ENCODE measurements around the gene ANP32B.
A peak's percentile ranks its signal among the peaks of the same experiment; 100 is the strongest.

ANP32B gene

GRCh38 chr9:97979788-97980478, 3.2 kb upstream of the ANP32B start:
- Mint-ChIP-seq H3K4me3 (no peak overlapping the region), H3K9me3 (peaks cover 3% of the 10 kb centered on the region), H3K36me3 (no peaks in the 10 kb centered on the region), H3K27me3 (no peaks in the 10 kb centered on the region), H3K4me1 (peaks cover 13% of the 10 kb centered on the region), H3K27ac (no peak overlapping the region)
- no peak for ATAC-seq

GRCh38 chr9:97980479-97980803, 2.7 kb upstream of the ANP32B start:
- Mint-ChIP-seq H3K27ac (no peak overlapping the region), H3K4me1 (peaks cover 16% of the 10 kb centered on the region), H3K9me3 (no peaks in the 10 kb centered on the region), H3K27me3 (no peaks in the 10 kb centered on the region), H3K4me3 (no peak overlapping the region), H3K36me3 (no peaks in the 10 kb centered on the region)
- ATAC-seq = no peak

- peaks cover 23% of the 10 kb centered on the region for H3K4me1 Mint-ChIP-seq
- no peak overlapping the region for H3K27ac Mint-ChIP-seq
- no peak overlapping the region for H3K4me3 Mint-ChIP-seq
Observed at GRCh38 chr9:97980918-97981845, 2.0 kb upstream of the ANP32B start.

GRCh38 chr9:97981846-97982682, 1.1 kb upstream of the ANP32B start:
- H3K4me1 Mint-ChIP-seq = peaks cover 32% of the 10 kb centered on the region
- H3K4me3 Mint-ChIP-seq = peak overlapping the region; percentile 80
- H3K9me3 Mint-ChIP-seq = no peaks in the 10 kb centered on the region

More at GRCh38 chr9:97980918-97981845, 2.0 kb upstream of the ANP32B start:
- Mint-ChIP-seq H3K27me3 (no peaks in the 10 kb centered on the region), H3K9me3 (no peaks in the 10 kb centered on the region), H3K36me3 (no peaks in the 10 kb centered on the region)
- no peak for ATAC-seq

GRCh38 chr9:97983589-97984187, 547 bp downstream of the ANP32B start:
- H3K36me3 Mint-ChIP-seq = no peaks in the 10 kb centered on the region
- H3K4me3 Mint-ChIP-seq = peak overlapping the region; percentile 91
- peaks cover 46% of the 10 kb centered on the region for H3K4me1 Mint-ChIP-seq
- peak; percentile 50 for ATAC-seq
- peak overlapping the region; percentile 94 for H3K27ac Mint-ChIP-seq
- no peaks in the 10 kb centered on the region for H3K9me3 Mint-ChIP-seq
- H3K27me3 Mint-ChIP-seq = no peaks in the 10 kb centered on the region

More at GRCh38 chr9:97981846-97982682, 1.1 kb upstream of the ANP32B start:
- Mint-ChIP-seq H3K27me3 (no peaks in the 10 kb centered on the region), H3K36me3 (no peaks in the 10 kb centered on the region), H3K27ac (peak overlapping the region; percentile 94)
- no peak for ATAC-seq

GRCh38 chr9:97984188-97985057, 1.3 kb downstream of the ANP32B start:
- Mint-ChIP-seq H3K36me3 (no peaks in the 10 kb centered on the region), H3K9me3 (no peaks in the 10 kb centered on the region), H3K27me3 (no peaks in the 10 kb centered on the region), H3K27ac (peak overlapping the region; percentile 94), H3K4me1 (peaks cover 54% of the 10 kb centered on the region), H3K4me3 (peak overlapping the region; percentile 77)
- ATAC-seq = peak; percentile 68

GRCh38 chr9:97985058-97985861, 2.1 kb downstream of the ANP32B start:
- ATAC-seq = peak; percentile 2
- Mint-ChIP-seq H3K4me3 (peak overlapping the region; percentile 81), H3K36me3 (no peaks in the 10 kb centered on the region), H3K27me3 (no peaks in the 10 kb centered on the region), H3K27ac (peak overlapping the region; percentile 94), H3K4me1 (peaks cover 62% of the 10 kb centered on the region), H3K9me3 (no peaks in the 10 kb centered on the region)

GRCh38 chr9:97987487-97987886, 4.3 kb downstream of the ANP32B start:
- H3K27ac Mint-ChIP-seq = peak overlapping the region; percentile 53
- no peaks in the 10 kb centered on the region for H3K36me3 Mint-ChIP-seq
- no peak overlapping the region for H3K4me3 Mint-ChIP-seq
- no peaks in the 10 kb centered on the region for H3K27me3 Mint-ChIP-seq
- no peak for ATAC-seq
- no peaks in the 10 kb centered on the region for H3K9me3 Mint-ChIP-seq
- peaks cover 72% of the 10 kb centered on the region for H3K4me1 Mint-ChIP-seq

GRCh38 chr9:97990259-97990658, 7.1 kb downstream of the ANP32B start:
- Mint-ChIP-seq H3K27me3 (no peaks in the 10 kb centered on the region), H3K4me1 (peaks cover 90% of the 10 kb centered on the region), H3K9me3 (no peaks in the 10 kb centered on the region), H3K4me3 (no peak overlapping the region), H3K27ac (peak overlapping the region; percentile 74), H3K36me3 (peaks cover 2% of the 10 kb centered on the region)
- ATAC-seq = no peak

- Mint-ChIP-seq H3K36me3 (peaks cover 6% of the 10 kb centered on the region), H3K27me3 (no peaks in the 10 kb centered on the region), H3K4me3 (no peak overlapping the region), H3K27ac (peak overlapping the region; percentile 61), H3K4me1 (peaks cover 78% of the 10 kb centered on the region), H3K9me3 (no peaks in the 10 kb centered on the region)
- no peak for ATAC-seq
Observed at GRCh38 chr9:97991818-97992217, 8.7 kb downstream of the ANP32B start.

GRCh38 chr9:97992219-97992618, 9.1 kb downstream of the ANP32B start:
- Mint-ChIP-seq H3K27ac (peak overlapping the region; percentile 61), H3K4me1 (peaks cover 76% of the 10 kb centered on the region), H3K27me3 (no peaks in the 10 kb centered on the region), H3K4me3 (no peak overlapping the region), H3K9me3 (no peaks in the 10 kb centered on the region), H3K36me3 (peaks cover 6% of the 10 kb centered on the region)
- no peak for ATAC-seq

GRCh38 chr9:97993000-97993399, 9.9 kb downstream of the ANP32B start:
- peaks cover 6% of the 10 kb centered on the region for H3K36me3 Mint-ChIP-seq
- ATAC-seq = peak; percentile 72
- H3K4me3 Mint-ChIP-seq = no peak overlapping the region
- no peaks in the 10 kb centered on the region for H3K27me3 Mint-ChIP-seq
- H3K9me3 Mint-ChIP-seq = no peaks in the 10 kb centered on the region
- peaks cover 68% of the 10 kb centered on the region for H3K4me1 Mint-ChIP-seq
- H3K27ac Mint-ChIP-seq = no peak overlapping the region

GRCh38 chr9:97994703-97995102, 11.6 kb downstream of the ANP32B start:
- H3K27me3 Mint-ChIP-seq = no peaks in the 10 kb centered on the region
- H3K36me3 Mint-ChIP-seq = peaks cover 19% of the 10 kb centered on the region
- H3K4me1 Mint-ChIP-seq = peaks cover 51% of the 10 kb centered on the region
- H3K9me3 Mint-ChIP-seq = no peaks in the 10 kb centered on the region
- no peak for ATAC-seq
- no peak overlapping the region for H3K4me3 Mint-ChIP-seq
- H3K27ac Mint-ChIP-seq = no peak overlapping the region
